GM19023 (cell line): ENCODE results near the gene INPP5K.
"Not testable (repeated sequence)": the region's sequence is repeated elsewhere in the genome, so short reads cannot be mapped to it uniquely, and the experiment has no call there.

Source experiments
- ATAC-seq: cut with Tn5 transposase; IDR thresholded peaks from one replicate; pipeline ENCODE4 v1.9.1; 2021; ENCODE audit warnings: mild to moderate bottlenecking, moderate library complexity; ENCODE audit not compliant: unreplicated experiment

The INPP5K gene

DNA sequence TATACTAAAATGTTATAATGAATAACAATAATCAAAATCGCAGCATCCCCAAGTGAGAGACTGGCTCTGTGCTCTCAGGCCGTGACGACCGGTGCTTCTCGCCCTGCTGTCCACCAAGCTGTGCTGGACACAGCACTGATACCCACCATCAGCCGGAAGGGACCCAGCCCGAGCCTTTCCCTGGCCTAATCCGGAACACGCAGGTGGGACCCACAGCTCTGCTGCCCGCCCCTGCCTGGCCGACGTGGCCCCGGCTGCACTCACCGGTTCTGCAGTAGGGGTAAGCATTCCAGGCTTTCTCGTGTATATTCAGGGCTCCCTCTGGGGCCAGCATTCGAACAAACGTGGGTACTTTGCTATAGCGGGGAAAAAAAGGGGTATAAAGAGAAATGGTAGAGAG is 31.6 kb upstream of the INPP5K start:
- ATAC-seq = no peak

DNA sequence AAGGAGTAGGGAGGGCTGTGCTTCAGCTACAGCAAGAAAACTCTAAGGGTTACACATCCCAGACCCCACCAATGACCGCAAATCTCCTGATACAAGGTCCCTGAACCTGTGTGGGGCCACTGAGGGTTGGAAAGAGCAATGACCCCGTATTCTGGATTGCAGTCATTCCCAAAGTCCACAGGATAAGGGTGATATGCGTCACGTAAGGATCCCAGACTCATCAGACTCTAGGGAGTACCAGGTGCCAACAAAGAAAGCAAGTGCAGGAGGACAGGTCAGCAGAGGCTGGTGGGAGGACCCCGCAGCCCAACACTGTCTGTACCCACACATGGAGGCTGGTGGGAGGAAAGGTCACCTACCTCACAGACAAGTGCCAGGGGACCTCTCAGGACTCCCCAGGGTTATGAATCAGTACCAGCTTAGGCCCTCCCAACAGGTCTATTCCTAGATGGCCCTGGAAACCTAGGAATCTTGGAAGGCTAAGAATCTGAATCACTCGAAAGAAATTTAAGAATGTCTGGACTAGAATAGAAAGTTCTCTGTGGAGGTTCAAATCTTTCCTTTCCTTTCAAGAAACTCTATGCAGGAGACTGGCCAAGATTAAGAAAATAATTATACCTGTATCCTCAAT is 30.0 kb upstream of the INPP5K start:
- ATAC-seq = no peak

DNA sequence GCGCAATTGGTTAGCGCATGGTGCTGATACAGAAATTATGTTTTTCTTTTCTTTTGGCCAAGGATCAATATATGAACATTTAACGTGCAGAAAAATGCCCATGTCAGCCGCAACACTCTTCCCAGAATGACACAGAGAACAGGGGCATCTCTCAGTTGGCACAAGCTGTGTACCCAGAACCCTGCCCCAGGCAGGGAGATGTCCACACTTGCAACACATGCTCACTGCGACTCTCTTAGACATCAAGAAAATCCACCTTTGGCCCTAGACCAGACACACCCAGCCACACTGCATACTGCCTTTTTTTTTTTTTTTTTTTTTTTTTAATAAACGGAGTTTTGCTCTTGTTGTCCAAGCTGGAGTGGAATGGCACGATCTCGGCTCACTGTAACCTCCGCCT is 29.2 kb upstream of the INPP5K start:
- no peak for ATAC-seq

DNA sequence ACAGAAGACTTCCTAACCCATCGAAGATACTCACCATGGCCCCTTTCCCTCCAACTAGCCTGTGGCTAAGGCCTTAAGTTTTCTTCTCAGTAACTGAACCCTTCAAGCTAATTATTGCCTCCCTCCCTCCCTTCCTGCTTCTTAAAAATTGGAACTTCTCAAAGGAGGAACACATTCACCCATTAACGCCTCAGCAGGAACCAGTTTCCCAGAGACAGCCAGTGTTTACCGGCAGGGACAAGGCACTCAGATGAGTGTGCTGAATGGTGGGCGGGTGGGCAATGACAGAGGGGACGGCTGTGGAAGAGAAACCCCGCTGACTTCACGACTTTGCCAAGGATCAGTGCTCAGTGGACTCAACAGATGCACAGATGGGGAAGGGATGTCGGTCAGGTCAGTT is 25.9 kb upstream of the INPP5K start:
- no peak for ATAC-seq

DNA sequence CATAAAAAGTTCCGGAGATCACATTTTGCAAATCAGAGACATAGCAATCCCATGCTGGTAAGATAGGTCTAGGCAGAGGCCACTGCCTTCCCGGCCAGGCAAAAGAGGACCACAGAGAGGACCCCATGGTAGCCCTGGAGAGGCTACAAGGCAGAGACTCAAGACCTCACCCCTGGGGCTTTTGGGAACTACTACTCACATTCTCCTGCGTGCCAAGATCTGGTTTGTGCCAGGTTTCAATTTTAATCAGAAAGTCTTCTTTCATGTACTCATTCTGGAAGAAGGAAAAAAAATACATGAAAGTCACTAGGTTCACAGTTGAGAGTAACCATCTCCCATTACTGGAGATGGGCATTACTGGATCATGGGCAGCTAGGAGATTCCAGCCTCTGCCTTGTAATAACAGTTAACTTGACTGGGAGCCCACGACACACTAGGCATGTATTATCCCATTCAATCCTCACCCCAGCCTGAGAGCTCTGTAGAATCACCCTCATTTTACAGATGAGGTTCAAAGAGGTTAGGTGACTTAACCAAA is 25.0 kb upstream of the INPP5K start:
- ATAC-seq = no peak

DNA sequence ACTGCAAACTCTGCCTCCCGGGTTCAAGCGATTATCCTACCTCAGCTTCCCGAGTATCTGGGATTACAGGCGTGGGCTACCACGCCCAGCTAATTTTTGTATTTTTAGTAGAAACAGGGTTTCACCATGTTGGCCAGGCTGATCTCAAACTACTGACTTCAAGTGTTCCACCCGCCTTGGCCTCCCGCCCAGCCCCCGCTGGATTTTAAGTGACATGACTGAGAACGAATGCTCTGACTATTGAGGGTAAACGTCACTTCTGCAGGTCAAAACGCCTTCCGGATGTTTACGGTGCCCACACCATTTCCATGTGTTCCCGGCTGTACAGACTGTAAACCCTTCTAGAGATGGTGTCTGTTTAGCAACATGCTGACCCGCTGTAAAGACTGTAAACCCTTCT is 23.4 kb upstream of the INPP5K start:
- no peak for ATAC-seq

DNA sequence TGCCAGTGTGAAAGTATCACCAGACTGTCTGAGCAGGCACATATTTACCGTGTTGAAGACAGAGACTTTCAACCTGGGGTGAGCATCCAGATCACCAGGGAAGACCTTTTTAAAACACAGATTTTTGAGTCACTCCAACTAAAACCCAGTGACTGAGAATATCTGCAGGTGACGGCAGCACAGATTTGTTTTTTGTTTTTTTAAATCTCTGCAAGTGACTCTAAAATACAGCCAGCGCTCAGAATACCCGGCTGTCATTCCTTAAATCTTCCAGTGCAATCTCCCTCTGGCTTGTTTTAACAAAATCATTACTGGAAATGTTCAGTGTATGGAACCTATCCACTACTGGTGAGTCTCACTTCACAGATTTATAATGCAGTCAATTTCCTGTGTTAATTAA is 19.3 kb upstream of the INPP5K start:
- ATAC-seq = no peak

DNA sequence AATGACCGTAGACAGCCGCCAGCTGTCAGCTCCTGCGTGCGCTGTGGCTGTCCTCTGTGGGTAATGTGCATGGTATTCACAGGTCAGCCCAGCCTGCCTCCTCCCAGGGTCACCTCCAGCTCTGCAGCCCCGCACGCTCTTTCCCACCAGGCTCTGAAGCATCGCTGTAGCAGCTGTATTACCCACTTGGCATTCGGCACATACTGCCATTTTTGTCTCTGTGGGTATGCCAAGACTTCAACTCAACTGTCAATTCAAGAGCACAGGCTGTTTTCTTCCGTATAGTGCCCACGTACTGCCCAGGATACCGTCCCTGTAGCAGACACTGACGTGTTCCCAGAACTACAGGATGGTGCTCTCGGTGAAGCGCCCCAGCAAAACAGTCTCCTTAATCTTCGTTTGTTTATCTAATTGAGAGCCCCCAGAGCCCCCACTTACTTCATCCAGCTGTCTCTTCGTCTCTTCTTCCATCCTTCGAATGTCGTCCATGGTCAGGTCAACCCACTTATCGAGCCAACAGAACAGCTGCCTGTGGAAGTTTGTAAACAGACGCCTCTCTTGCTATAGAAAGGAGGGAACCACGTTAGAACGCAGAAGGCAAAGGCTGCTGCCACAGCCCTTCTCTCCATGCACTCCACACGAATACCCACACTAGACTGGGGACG is 17.4 kb upstream of the INPP5K start:
- no peak for ATAC-seq

DNA sequence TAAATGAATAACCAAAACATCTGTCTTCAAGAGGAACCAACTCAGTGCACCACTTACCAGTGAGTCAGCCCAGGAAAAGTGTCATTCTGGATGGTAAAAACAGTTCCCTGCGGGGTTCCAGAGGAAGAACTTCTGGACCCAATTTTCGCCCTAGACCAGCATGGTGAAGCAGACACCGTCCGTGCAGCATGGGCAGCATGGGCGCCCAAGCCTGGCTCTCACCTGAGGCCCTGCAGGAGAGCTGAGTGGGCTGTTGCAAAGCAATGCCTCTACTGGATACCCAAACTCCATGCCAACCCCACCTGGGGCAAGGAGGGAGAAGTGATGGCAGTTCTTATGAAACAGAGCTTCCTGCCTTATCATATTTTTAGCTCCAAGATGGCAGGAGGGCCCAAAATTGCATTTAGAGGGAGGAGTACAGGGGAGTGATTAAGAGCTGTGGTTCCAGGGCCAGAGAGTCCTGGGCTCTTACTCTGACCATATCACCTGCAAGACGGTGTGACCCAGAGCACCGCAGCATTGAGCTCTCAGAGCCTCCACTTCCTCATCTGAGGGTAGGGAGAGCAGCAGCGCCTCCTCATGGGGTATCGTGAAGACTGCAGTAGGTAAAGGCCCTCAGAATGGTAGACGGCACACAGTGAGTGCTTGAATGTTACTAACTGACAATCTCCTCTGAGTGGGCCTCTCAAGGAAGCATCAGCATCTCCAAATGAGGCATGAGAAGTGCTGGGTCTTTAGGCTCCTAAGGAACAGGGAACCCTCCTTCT is 16.6 kb upstream of the INPP5K start:
- ATAC-seq = no peak

DNA sequence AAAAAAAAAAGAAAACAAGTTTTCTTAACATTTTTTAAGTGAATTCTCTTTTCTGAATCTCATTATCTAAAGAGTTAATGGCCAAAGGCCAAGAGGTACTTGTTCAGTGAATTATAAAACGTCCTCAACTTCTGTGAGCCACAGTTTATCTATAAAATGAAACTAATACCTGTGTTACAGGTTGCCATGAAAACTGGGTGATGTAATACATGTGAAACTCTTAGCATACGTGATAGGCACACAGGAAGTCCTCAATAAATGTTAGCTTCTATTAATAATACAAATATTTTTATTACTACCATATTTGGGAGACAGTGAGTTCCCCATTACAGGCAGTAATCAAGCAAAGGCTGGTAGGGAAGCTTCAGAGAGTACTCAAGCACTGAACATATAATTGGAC is 13.5 kb upstream of the INPP5K start:
- no peak for ATAC-seq

DNA sequence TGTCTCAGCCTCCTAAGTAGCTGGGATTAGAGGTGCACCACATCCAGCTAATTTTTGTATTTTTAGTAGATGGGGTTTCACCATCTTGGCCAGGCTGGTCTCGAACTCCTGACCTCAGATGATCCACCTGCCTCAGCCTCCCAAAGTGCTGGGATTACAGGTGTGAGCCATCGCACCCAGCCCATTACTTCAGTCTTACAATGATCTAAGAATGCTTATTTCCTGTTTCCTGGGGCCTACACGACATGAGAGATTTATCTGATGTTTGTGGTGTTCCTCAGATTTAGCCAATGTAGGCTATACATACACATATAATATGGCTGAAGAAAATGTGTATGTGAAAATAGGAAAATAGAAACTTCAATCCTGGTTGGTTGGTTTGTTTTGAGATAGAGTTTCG is 10.5 kb upstream of the INPP5K start:
- not testable (repeated sequence) for ATAC-seq

DNA sequence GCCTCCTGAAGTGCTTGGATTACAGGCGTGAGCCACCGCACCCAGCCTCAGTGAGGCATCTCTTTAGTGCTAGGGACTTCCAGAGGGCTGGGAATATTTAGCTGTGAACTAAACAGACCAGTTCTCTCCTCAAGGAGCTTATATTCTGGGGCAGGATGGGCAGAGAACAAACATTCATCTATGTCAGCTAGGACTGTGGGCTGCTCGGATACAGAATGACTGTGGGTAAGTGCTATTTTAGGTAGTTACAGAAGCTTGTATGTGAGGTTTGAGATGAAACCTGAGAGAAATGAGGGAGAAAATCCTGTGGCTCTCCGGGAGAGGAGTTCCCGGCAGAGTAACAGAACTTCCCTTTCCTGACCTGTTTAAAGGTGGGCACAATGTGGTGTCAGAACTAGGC is 6.2 kb upstream of the INPP5K start:
- ATAC-seq = no peak

DNA sequence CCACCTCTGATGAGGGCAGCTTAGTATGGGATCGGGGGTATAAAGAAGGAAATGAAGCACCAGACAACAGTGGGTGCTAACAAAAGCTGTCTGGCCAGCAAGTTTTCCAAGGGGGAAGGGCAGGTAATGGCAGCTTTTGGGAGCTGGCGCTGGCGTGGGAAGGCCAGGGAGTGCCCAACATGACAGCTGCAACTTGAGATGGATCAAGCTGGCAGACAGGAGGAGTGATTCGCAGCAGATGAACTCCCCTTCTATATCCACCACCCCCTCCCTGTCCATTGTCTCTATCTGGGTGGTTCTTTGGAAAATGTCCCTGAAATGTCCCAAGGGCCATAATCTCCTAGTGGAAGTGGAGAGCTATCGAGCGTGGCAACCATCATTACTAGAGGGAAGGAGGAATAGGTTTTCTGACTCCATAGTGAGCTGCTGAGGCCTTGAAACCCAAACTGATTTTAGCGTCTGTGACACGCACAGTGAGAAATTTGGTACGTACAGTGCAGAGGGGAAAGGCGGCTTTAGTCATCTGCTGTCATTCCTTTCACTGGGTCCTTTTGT is 4.8 kb upstream of the INPP5K start:
- ATAC-seq = no peak

DNA sequence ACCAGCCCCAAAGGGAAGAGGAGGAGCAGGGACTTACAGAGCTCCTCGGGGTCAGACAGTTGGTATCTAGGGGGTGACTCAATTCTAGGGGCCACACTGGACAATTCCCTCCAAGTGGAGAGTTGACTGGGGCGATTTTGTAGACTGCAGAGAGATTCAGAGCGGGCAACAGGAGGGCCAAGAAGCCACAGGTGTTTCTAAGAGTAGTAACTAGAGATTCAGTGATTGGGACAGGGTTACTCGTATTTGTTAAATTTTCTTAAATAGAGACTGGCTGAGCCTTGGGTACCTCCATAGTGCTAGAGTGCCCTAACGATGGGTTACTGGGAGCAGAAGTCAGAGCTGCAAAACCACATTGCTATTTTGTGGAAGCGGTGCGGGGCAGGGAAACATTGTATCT is 3.3 kb upstream of the INPP5K start:
- no peak for ATAC-seq

DNA sequence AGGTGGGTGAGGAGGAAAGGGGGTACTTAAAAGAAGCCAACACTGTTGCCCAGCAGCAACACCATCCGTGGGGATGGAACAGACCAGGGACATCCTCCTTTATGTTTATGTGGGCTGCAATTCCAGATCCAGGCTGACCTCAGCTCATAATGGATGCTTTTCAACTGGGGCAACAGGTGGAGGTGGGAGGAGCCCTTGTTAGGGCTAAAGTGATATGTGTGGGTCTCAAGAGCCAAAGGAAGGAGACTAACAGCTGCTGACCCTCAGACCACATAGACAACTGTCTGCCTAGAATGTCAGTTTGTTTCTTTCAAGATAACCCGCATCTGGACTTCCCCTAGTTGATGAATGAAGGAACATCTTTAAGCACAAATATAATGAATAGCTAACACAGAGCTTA is 2.0 kb upstream of the INPP5K start:
- ATAC-seq = no peak

DNA sequence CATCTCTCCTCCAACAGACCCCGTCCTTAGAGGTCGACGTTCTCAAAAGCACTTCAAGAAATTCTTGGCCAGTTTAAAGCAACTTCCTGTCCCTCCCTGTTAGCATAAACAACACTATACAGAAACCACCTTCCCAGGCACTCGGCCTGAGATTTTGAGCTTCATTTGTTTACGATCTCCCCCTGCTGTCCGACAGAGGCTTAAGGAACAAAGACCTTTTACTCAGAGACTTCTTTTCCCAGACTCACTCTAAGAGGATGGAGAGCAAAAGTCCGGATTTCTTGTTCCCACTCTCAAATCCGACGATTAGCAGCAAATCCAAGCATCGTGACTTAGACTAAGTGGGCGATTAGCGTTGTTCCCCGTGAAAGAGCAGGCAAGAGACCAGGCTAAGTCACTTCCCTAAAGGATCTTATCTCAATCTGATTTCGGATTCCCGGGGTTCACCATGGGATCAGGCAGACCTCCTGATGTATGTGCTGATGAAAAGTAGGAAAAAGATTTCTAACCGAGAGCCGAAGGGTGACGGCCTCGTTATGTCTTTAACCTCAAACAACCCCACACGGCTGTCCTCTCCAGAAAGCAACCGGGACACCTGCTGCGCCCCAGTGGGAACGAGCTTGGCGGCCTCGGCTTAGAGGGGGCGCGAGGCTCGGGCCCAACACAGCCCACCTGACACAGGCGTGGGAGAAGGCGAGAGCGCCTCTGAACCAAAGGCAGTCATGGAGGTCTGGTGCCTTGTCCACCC is 598 bp downstream of the INPP5K start:
- ATAC-seq = no peak

DNA sequence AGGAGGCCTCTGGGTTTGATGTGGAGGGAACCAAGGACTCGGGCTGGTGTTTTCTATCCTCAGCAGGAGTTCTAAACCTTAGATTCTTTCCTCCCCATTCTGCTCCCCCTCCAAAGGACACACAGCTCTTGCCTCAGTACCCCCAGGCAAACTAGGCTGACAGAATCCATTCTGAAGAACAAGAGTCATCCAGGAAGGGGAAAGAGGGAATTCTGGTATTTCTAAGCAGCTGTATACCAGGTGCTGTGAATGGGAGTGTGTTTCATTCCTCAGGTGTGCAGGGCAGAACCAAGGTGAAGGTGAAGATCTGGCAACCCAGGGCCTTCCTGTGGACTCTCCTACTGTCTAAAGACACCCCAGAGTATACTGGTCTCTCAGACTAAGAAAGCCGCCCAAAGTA is 4.1 kb downstream of the INPP5K start:
- no peak for ATAC-seq

DNA sequence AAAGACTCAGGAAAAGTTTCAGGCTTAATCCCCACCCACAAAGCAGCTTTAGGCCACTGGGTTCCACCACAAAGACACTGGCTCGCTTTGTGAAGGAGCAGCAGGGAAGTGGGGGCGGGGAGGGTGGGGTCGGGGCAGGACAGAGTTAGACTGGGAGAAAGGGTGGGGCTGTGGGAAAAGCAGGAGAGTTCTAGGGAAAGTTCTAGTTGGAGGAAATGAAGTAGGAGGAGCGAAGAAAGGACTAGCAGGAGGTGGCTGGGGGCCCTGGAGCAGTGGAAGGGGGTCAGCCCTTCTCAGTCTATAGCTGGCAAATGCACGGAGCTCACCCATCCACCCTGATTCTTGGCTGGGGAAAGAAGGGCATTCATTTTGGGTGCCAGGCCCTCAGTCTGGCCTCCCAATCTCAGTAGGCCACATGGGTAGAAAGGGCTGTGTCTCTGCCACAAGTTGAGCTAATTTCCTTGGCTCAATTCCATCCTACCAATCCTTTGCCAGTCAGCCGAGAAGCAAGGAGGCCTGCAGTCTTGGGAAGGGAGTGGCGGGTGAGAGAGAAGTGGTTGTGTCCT is 4.6 kb downstream of the INPP5K start:
- no peak for ATAC-seq

DNA sequence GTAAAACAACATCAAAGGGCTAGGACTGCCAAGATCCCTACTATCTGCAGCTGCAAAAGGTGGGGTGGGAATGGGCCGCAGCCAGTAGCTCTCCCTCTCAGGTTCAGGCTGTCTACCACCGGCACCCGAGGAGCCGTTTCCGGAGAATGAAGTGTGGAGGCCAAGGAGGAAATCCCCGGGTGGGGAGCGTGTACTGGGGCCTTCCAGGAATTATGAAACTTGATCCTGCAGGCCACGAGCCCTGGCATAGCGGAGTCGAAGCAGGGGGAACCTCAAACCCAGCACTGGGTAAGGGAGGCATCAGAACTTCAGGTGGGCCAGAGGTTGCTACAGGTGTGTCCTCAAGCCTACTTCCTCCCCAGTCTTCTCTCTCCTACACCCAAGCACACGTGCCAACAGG is 5.1 kb downstream of the INPP5K start:
- no peak for ATAC-seq

DNA sequence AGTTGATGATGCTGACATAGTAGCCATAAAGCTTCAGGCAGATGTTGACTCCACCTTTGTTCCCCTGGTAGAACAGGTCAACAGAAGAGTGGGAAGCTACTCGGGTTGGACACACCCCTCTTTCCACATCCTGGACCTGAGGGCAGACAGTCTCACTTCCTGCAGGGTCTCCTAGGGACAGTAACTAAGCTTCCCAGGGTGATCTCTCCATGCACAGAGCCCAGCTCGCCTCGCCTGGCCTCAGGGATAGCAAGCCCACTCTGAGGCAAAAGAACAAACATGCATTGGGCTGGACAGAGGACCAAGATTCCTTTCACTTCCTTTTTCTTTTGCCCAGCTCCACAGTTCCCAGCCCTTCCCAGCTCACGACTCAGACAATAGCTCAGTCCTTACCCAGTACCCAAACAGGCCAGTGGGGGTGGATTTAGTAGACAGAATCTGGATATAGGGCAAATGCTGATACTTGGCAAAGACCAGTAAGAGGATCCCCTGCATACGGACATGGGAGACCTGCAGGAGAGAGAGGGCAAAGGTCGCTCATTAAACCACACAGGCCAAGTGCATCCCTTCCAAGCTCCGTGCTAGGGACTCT is 7.0 kb downstream of the INPP5K start:
- ATAC-seq = no peak
